HG03060 (cell line): ENCODE measurements around the gene PHF21A.
"Not testable (repeated sequence)": the region's sequence is repeated elsewhere in the genome, so short reads cannot be mapped to it uniquely, and the experiment has no call there.

ENCODE experiments used
- ATAC-seq: cut with Tn5 transposase; IDR thresholded peaks from one replicate; pipeline ENCODE4 v1.9.1; 2021; ENCODE audit warnings: low read depth, moderate number of reproducible peaks; ENCODE audit not compliant: unreplicated experiment

PHF21A gene

GRCh38 chr11:45988921-45989320, 132.3 kb downstream of the PHF21A start:
- no peak for ATAC-seq

GRCh38 chr11:45985212-45985611, 136.0 kb downstream of the PHF21A start:
- ATAC-seq = no peak

GRCh38 chr11:45984192-45984591, 137.1 kb downstream of the PHF21A start:
- ATAC-seq = no peak

GRCh38 chr11:45983471-45983845, 137.8 kb downstream of the PHF21A start:
- no peak for ATAC-seq

GRCh38 chr11:45982656-45983470, 138.4 kb downstream of the PHF21A start:
- no peak for ATAC-seq

- not testable (repeated sequence) for ATAC-seq
Measured at GRCh38 chr11:45981826-45982225, 139.4 kb downstream of the PHF21A start.

GRCh38 chr11:45974806-45975205, 146.4 kb downstream of the PHF21A start:
- no peak for ATAC-seq

GRCh38 chr11:45973601-45974000, 147.7 kb downstream of the PHF21A start:
- ATAC-seq = no peak

- ATAC-seq = no peak
Measured at GRCh38 chr11:45968901-45969300, 152.4 kb downstream of the PHF21A start.

GRCh38 chr11:45967506-45967905, 153.7 kb downstream of the PHF21A start:
- no peak for ATAC-seq

- no peak for ATAC-seq
Measured at GRCh38 chr11:45964911-45965389, 156.3 kb downstream of the PHF21A start.

- no peak for ATAC-seq
Measured at GRCh38 chr11:45961751-45962240, 159.5 kb downstream of the PHF21A start.

GRCh38 chr11:45960387-45961095, 160.7 kb downstream of the PHF21A start:
- no peak for ATAC-seq

- ATAC-seq = no peak
Measured at GRCh38 chr11:45959851-45960250, 161.4 kb downstream of the PHF21A start.

- no peak for ATAC-seq
Measured at GRCh38 chr11:45949992-45950407, 171.3 kb downstream of the PHF21A start.

- ATAC-seq = no peak
Measured at GRCh38 chr11:45948356-45948755, 172.9 kb downstream of the PHF21A start.

- ATAC-seq = no peak
Measured at GRCh38 chr11:45947885-45948284, 173.4 kb downstream of the PHF21A start.

- no peak for ATAC-seq
Measured at GRCh38 chr11:45945397-45945999, 175.8 kb downstream of the PHF21A start.

- ATAC-seq = no peak
Measured at GRCh38 chr11:45942381-45942780, 178.9 kb downstream of the PHF21A start.

- ATAC-seq = no peak
Measured at GRCh38 chr11:45941285-45941684, 180.0 kb downstream of the PHF21A start.

- ATAC-seq = no peak
Measured at GRCh38 chr11:45939836-45940235, 181.4 kb downstream of the PHF21A start.
